ENCODE measurements around the gene IGF2.
"Not testable (repeated sequence)": the region's sequence is repeated elsewhere in the genome, so short reads cannot be mapped to it uniquely, and the experiment has no call there.

Gene IGF2

DNA sequence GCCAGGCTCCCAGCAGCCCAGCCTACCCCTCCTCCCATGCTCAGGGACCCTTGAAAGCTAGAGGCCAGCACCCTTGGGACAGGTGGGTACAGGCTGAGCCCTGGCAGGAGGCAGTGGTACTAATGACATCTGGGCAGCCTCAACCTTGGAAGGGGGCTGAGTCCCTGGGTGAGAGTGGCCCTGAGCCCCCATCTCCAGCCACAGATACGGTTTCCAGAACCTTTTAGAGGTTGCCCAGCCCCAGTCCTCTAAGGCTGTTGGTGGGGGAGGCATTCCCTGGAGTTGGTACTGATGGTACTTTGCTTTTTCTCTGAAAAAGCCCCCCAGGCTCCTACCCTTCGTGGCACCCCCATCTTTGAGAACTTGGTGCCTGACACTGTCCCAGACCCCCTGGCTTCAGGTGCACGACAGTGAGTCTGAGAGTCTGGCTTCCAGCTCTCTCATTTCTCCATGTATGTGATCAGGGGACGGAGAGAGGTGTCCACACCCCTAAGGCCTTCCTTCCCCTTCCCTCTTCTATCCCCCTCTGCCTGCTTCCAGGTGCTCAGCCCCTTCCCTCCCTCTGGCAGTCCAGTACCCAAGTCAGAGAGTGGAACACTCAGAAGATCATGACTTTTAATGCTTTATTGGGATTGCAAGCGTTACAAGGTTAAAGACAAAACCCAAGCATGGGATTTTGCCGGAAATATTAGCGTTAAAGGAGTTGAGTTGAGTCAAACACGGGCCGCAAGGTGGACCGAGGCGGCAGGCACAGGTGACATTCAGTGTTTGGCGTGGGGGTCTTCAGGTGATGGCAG, 10.5 kb downstream of the IGF2 start:
- H3K36me3 ChIP-seq (ENCODE audit: insufficient read depth, low read length): no peaks in the 10 kb centered on the region
- H3K27me3 ChIP-seq (ENCODE audit: insufficient read depth, low read length): peaks cover 5% of the 10 kb centered on the region
- H3K27ac ChIP-seq (ENCODE audit: low read depth, low read length): no peak overlapping the region
- no peaks in the 10 kb centered on the region for H3K4me1 ChIP-seq (ENCODE audit: control insufficient read depth, insufficient read depth, low read length, unreplicated experiment)
- no peak overlapping the region for H3K4me3 ChIP-seq (ENCODE audit: low read depth, low read length)
- no peaks in the 10 kb centered on the region for H3K79me2 ChIP-seq (ENCODE audit: control insufficient read depth, insufficient read depth, low read length, unreplicated experiment)
- H2AFZ ChIP-seq (ENCODE audit: low read length, unreplicated experiment): no peak overlapping the region

DNA sequence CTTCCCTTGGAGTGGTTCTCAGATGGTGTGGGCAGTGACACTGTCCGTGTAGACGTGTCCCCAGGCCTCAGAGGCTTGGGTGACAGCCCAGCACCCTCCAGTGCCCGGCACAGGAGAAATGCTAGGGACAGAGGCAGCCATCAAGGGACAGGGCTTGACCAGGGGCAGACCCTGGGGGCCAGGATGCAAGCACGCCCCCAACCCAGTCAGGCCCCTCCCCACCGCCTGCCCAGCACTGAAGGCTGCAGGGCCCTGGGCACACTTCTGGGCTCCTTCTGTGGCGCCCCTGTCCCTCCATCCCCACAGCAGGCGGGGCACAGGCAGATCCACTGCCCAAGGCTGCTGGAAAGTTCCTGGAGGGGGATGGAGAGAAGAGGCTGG, 11.1 kb downstream of the IGF2 start:
- no peak overlapping the region for H2AFZ ChIP-seq (ENCODE audit: low read length, unreplicated experiment)
- H3K27ac ChIP-seq (ENCODE audit: low read depth, low read length): no peak overlapping the region
- peaks cover 3% of the 10 kb centered on the region for H3K27me3 ChIP-seq (ENCODE audit: insufficient read depth, low read length)

DNA sequence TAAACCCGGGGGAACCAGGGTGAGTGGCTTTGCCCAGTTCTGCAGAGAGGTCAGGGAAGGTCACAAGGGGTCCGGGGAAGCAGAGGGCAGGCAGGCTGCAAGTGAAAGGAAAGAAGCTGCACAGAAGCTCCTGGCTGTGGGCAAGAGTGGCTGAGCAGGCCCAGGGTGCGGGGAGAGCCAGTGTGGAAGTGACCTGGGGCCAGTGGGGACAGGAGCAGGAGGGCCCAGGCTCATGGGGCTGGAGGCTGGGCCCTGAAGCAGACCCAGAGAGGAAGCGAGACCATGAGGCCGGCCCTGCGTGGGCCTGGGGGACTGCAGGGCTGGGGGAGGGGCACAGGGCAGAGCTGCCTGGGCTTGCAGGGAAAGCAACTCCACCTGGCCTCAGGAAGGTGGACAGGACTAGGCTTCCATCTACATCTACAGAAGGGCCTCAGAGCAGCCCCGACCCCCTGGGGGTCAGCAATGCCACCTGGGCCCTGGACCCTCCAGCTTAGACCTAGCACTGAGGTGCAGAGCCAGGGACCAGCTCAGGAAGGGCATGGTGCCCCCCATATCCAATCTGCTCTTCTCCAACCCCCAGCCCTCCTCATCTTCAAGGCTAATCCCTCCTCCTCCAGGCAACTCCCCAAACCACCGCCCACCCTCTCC, 11.6 kb downstream of the IGF2 start:
- no peak overlapping the region for H2AFZ ChIP-seq (ENCODE audit: low read length, unreplicated experiment)
- no peak overlapping the region for H3K27ac ChIP-seq (ENCODE audit: low read depth, low read length)
- no peaks in the 10 kb centered on the region for H3K79me2 ChIP-seq (ENCODE audit: control insufficient read depth, insufficient read depth, low read length, unreplicated experiment)
- no peaks in the 10 kb centered on the region for H3K4me1 ChIP-seq (ENCODE audit: control insufficient read depth, insufficient read depth, low read length, unreplicated experiment)
- no peaks in the 10 kb centered on the region for H3K36me3 ChIP-seq (ENCODE audit: insufficient read depth, low read length)
- H3K27me3 ChIP-seq (ENCODE audit: insufficient read depth, low read length): peaks cover 1% of the 10 kb centered on the region
- H3K4me3 ChIP-seq (ENCODE audit: low read depth, low read length): no peak overlapping the region

More for the DNA sequence above, 11.1 kb downstream of the IGF2 start:
- Histone ChIP-seq H3K4me1 (ENCODE audit: control insufficient read depth, insufficient read depth, low read length, unreplicated experiment) (no peaks in the 10 kb centered on the region), H3K79me2 (ENCODE audit: control insufficient read depth, insufficient read depth, low read length, unreplicated experiment) (no peaks in the 10 kb centered on the region), H3K4me3 (ENCODE audit: low read depth, low read length) (no peak overlapping the region), H3K36me3 (ENCODE audit: insufficient read depth, low read length) (no peaks in the 10 kb centered on the region)

DNA sequence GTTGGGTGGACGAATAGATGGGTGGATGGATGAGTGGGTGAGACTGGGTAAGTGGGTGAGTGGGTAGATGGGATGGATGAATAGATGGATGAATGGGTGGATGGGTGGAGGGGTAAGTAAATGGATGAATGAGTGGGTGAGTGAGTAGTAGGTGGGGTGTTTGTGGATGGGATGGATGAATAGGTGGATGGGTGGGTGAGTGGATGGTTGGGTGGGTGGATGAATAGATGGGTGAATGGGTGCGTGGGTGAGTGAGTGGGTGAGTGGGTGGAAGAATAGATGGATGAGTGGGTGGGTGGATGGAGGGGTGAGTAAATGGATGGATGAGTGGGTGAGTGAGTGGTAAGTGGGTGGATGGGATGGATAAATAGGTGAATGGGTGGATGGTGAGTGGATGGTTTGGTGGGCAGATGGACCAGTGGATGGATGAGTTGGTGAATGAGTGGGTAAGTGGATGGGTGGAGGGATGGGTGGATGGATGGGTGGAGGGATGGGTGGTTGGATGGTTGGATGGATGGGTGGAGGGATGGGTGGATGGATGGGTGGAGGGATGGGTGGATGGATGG, 12.6 kb downstream of the IGF2 start:
- H3K27ac ChIP-seq (ENCODE audit: low read depth, low read length): no peak overlapping the region
- peaks cover under 1% of the 10 kb centered on the region; the same call in 1 of the 2 replicates for H3K27me3 ChIP-seq (ENCODE audit: insufficient read depth, low read length)
- no peak overlapping the region for H2AFZ ChIP-seq (ENCODE audit: low read length, unreplicated experiment)
- no peaks in the 10 kb centered on the region for H3K36me3 ChIP-seq (ENCODE audit: insufficient read depth, low read length)
- no peak overlapping the region for H3K4me3 ChIP-seq (ENCODE audit: low read depth, low read length)
- no peaks in the 10 kb centered on the region for H3K79me2 ChIP-seq (ENCODE audit: control insufficient read depth, insufficient read depth, low read length, unreplicated experiment)
- no peaks in the 10 kb centered on the region for H3K4me1 ChIP-seq (ENCODE audit: control insufficient read depth, insufficient read depth, low read length, unreplicated experiment)

DNA sequence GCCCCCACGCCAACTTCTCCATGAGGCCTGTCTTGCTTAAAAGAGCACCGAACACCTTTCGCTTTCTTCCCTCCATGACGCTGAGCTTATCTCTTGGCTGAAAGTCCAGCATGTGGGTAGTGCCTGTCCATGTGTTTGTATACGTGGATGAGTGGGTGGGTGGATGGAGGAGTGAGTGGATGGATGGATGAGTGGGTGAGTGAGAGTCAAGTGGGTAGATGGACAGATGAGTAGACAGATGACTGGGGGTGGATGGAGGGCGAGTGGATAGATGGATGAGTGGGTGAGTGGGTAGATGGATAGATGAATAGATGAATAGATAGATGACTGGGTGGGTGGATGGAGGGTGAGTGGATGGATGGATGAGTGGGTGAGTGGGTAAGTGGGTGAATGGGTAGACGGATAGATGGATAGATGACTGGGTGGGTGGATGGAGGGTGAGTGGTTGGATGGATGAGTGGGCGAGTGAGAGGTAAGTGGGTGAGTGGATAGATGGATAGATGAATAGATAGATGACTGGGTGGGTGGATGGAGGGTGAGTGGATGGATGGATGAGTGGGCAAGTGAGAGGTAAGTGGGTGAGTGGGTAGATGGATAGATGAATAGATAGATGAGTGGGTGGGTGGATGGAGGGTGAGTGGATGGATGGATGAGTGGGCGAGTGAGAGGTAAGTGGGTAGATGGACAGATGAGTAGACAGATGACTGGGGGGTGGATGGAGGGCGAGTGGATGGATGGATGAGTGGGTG, 14.3 kb downstream of the IGF2 start:
- not testable (repeated sequence) for H3K36me3 ChIP-seq (ENCODE audit: insufficient read depth, low read length); H3K4me3 ChIP-seq (ENCODE audit: low read depth, low read length); H3K4me1 ChIP-seq (ENCODE audit: control insufficient read depth, insufficient read depth, low read length, unreplicated experiment); H3K27ac ChIP-seq (ENCODE audit: low read depth, low read length); H3K27me3 ChIP-seq (ENCODE audit: insufficient read depth, low read length); H3K79me2 ChIP-seq (ENCODE audit: control insufficient read depth, insufficient read depth, low read length, unreplicated experiment); H2AFZ ChIP-seq (ENCODE audit: low read length, unreplicated experiment)

DNA sequence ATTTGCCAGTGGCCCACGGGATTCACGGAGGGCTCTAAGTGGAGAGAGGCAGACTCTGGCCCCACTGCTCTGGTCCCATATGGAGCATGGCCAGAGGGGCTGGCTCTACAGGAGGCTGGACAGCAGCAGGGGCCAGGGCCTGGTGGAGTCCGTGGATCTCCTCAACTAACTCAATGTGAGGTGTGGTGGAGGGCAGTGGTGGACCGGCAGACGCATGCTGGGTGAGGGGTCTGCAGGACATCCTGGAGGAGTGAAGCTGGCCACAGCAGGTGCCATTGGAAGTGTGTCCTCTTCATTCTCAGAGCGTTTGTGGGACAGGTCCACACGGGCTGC, 15.6 kb downstream of the IGF2 start:
- no peak overlapping the region for H2AFZ ChIP-seq (ENCODE audit: low read length, unreplicated experiment)
- H3K27me3 ChIP-seq (ENCODE audit: insufficient read depth, low read length): peaks cover 14% of the 10 kb centered on the region; the same call in 1 of the 2 replicates
- H3K4me3 ChIP-seq (ENCODE audit: low read depth, low read length): no peak overlapping the region
- H3K27ac ChIP-seq (ENCODE audit: low read depth, low read length): no peak overlapping the region
- no peaks in the 10 kb centered on the region for H3K79me2 ChIP-seq (ENCODE audit: control insufficient read depth, insufficient read depth, low read length, unreplicated experiment)
- no peaks in the 10 kb centered on the region for H3K4me1 ChIP-seq (ENCODE audit: control insufficient read depth, insufficient read depth, low read length, unreplicated experiment)
- H3K36me3 ChIP-seq (ENCODE audit: insufficient read depth, low read length): no peaks in the 10 kb centered on the region

DNA sequence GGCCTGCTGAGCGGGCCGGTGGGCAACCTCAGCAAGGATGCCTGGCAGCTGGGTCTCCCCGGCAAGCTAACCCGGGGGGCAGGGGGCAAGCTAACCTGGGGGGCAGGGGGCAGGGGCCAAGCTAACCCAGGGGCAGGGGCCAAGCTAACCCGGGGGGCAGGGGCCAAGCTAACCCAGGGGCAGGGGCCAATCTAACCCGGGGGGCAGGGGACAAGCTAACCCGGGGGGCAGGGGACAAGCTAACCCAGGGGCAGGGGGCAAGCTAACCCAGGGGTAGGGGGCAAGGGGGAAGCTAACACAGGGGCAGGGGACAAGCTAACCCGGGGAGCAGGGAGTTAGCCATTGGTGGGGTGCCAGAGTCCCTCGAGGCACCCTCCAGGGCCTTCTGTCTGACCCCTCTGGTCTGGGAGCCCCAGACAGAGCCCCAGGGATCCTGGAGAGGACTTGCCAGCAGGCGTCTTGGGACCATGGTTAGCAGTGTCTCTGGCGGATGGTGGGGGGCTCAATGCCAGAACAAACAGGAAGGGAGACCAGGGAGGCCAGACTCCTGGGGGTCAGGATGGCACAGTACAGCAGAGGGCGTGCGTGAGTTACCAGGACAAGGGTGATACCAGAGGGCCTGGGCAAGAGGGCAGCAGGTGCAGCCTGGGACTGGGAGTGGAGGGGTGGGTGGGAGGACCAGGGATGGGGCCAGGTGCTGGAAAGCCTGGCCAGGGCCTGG, 16.1 kb downstream of the IGF2 start:
- H3K27me3 ChIP-seq (ENCODE audit: insufficient read depth, low read length): peaks cover 19% of the 10 kb centered on the region
- no peaks in the 10 kb centered on the region for H3K36me3 ChIP-seq (ENCODE audit: insufficient read depth, low read length)
- H3K4me3 ChIP-seq (ENCODE audit: low read depth, low read length): no peak overlapping the region
- H2AFZ ChIP-seq (ENCODE audit: low read length, unreplicated experiment): no peak overlapping the region
- no peaks in the 10 kb centered on the region for H3K79me2 ChIP-seq (ENCODE audit: control insufficient read depth, insufficient read depth, low read length, unreplicated experiment)
- H3K4me1 ChIP-seq (ENCODE audit: control insufficient read depth, insufficient read depth, low read length, unreplicated experiment): no peaks in the 10 kb centered on the region
- H3K27ac ChIP-seq (ENCODE audit: low read depth, low read length): no peak overlapping the region

DNA sequence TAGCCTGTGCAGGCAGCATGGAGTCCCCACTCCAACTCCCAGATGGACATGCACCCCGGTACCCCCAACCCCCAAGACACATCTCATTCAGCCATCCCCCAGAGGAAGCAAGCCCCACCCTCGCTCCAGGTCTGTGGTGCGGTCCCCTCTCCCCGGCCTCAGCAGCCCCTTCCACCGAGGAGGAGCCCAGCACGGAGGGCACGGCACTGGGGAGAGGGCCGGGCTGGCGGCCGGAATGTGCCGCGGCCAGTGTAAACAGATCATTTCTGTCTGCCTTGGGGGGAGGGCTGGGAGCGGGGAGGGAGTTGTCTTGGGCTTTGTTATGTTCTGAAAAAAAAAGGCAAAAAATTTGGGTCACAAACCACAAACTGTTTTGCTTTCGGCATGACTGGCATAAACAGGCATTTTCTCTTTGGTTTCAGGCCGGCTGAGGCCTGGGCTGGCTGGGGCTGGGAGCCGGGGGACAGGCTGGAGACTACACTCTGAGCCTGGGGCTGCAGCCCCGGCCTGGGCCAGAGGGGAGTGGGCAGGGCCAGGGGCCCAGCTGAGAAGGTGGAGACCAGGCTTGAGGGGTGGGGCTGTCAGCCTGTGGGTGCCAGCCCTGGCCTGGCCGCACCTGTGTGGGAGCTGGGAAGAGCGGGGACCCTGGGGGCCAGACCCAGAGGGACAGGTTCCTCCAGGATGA, 16.8 kb downstream of the IGF2 start:
- H3K27ac ChIP-seq (ENCODE audit: low read depth, low read length): no peak overlapping the region
- H3K36me3 ChIP-seq (ENCODE audit: insufficient read depth, low read length): no peaks in the 10 kb centered on the region
- H3K79me2 ChIP-seq (ENCODE audit: control insufficient read depth, insufficient read depth, low read length, unreplicated experiment): no peaks in the 10 kb centered on the region
- peaks cover 26% of the 10 kb centered on the region for H3K27me3 ChIP-seq (ENCODE audit: insufficient read depth, low read length)
- H3K4me3 ChIP-seq (ENCODE audit: low read depth, low read length): no peak overlapping the region
- H3K4me1 ChIP-seq (ENCODE audit: control insufficient read depth, insufficient read depth, low read length, unreplicated experiment): no peaks in the 10 kb centered on the region
- H2AFZ ChIP-seq (ENCODE audit: low read length, unreplicated experiment): no peak overlapping the region

DNA sequence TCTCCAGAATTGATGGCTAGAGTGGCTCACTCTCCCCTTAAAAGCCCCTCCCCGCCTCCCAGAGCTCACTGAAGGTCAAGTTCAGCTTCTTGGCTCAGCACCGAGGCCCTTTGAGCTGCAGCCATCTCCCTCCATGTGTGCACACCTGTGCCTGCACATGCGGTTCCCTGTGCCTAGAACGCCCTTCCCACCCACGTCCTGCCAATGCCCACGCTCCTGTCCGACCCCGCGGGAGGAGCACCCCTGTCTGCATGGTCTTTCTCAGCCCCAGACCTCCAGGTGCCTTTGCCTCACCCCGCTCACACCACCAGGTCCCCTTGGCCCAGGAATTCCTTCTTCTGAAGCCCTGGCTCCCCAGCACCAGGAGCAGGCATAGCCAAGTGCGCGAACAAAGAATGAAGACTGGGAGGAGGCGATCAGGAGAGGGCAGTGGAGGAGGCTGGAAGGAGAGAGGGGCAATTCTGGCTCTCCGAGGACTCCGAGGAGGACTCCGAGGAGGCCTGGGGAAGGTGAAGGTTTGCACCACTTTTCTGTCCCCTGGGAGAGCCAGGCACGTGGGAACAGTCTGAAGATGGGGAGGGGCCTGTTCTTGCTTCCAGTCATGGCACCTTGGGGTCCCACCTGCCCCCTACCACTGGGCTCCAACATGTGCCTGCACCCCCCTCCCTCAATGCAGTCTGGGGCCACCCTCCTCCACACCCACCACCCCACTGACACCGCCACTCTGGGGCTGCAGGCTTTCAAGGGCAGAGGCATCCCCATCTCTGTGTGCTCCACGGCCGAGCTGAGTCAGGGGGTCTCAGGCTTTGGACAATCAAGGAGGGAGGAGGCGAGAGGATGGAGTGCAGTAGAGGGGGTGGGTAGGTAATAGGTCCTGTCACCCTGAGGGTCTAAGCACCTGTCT, 17.7 kb downstream of the IGF2 start:
- Histone ChIP-seq H2AFZ (ENCODE audit: low read length, unreplicated experiment) (no peak overlapping the region), H3K4me1 (ENCODE audit: control insufficient read depth, insufficient read depth, low read length, unreplicated experiment) (no peaks in the 10 kb centered on the region), H3K79me2 (ENCODE audit: control insufficient read depth, insufficient read depth, low read length, unreplicated experiment) (no peaks in the 10 kb centered on the region), H3K27me3 (ENCODE audit: insufficient read depth, low read length) (peaks cover 28% of the 10 kb centered on the region), H3K4me3 (ENCODE audit: low read depth, low read length) (no peak overlapping the region), H3K36me3 (ENCODE audit: insufficient read depth, low read length) (no peaks in the 10 kb centered on the region), H3K27ac (ENCODE audit: low read depth, low read length) (no peak overlapping the region)
